ENCODE data around the gene MDM2. TPM values are rescaled to one million over a fixed set of nuclear protein-coding genes. Genes with fewer than 3 reads are reported as not detected.

Gene MDM2
- total RNA-seq, 1 experiment from 2014 or later = 159 TPM

DNA sequence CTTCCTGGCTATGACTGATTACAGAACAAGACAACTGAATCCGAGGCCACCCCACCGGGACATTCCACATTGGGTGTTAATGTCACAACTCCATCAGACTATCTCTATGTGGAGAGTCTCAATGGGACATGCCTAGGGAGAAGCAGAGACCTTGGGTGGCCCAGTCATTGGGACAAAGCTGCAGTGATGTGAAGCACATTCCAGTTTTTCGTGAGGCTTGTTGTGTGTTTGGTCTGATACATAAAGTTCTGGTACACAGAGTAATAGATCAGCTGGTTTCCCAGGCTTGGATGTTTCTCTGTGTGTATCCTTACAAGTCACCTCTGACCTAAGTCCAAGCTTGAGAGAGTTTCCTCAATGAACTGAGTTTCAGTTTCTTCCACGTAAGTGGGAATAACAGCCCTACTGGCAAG lies 82.7 kb downstream of the MDM2 start:
- H3K27ac Mint-ChIP-seq = no peak overlapping the region
- no peak overlapping the region for H3K9ac ChIP-seq (ENCODE audit: extremely low read depth, insufficient read length, low read length)
- H4K91ac ChIP-seq (ENCODE audit: insufficient read length, low read depth, low read length) = no peak overlapping the region
- no CpG with 5 or more reads among the region's 4 CpGs for WGBS (ENCODE audit: extremely low coverage, insufficient read length, low lambda C conversion rate)
- no peak overlapping the region for H2AFZ ChIP-seq (ENCODE audit: low read length)
- H2BK120ac ChIP-seq (ENCODE audit: low read depth, low read length, poor library complexity, severe bottlenecking) = no peak overlapping the region
- no peak overlapping the region for H3K4me2 ChIP-seq (ENCODE audit: insufficient read depth, insufficient read length, low read length)
- no peak overlapping the region for H3T11ph ChIP-seq (ENCODE audit: low read length)
- no peaks in the 10 kb centered on the region for H3K9me3 ChIP-seq (ENCODE audit: control insufficient read depth, low read depth, low read length)
- no peak overlapping the region for H2BK12ac ChIP-seq (ENCODE audit: insufficient read length, low read depth, low read length)
- H3K23ac ChIP-seq (ENCODE audit: insufficient read length, low read depth, low read length) = no peak overlapping the region
- H2BK20ac ChIP-seq (ENCODE audit: low read depth, low read length, poor library complexity, severe bottlenecking) = no peak overlapping the region
- H4K5ac ChIP-seq (ENCODE audit: insufficient read length, low read depth, low read length) = no peak overlapping the region
- TF ChIP-seq, protein P1, sequence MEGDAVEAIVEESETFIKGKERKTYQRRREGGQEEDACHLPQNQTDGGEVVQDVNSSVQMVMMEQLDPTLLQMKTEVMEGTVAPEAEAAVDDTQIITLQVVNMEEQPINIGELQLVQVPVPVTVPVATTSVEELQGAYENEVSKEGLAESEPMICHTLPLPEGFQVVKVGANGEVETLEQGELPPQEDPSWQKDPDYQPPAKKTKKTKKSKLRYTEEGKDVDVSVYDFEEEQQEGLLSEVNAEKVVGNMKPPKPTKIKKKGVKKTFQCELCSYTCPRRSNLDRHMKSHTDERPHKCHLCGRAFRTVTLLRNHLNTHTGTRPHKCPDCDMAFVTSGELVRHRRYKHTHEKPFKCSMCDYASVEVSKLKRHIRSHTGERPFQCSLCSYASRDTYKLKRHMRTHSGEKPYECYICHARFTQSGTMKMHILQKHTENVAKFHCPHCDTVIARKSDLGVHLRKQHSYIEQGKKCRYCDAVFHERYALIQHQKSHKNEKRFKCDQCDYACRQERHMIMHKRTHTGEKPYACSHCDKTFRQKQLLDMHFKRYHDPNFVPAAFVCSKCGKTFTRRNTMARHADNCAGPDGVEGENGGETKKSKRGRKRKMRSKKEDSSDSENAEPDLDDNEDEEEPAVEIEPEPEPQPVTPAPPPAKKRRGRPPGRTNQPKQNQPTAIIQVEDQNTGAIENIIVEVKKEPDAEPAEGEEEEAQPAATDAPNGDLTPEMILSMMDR (conservative IDR thresholded peaks at IDR 0.05) = no peak
- H3K9me3 Mint-ChIP-seq = no peaks in the 10 kb centered on the region
- no peak overlapping the region for H4K8ac ChIP-seq (replicated peaks; ENCODE audit: insufficient read length, low read depth, low read length)
- no peak for DNase-seq
- H3K79me1 ChIP-seq (ENCODE audit: insufficient read depth, low read depth, low read length, poor library complexity, severe bottlenecking) = no peaks in the 10 kb centered on the region
- no peaks in the 10 kb centered on the region for H4K20me1 ChIP-seq (ENCODE audit: control insufficient read depth, insufficient read depth, insufficient read length)
- H3K56ac ChIP-seq (ENCODE audit: insufficient read length, low read depth, low read length) = no peak overlapping the region
- no peak overlapping the region for H2BK5ac ChIP-seq (ENCODE audit: insufficient read length, low read length)
- no peak overlapping the region for H2AK5ac ChIP-seq (ENCODE audit: insufficient read length, low read length)
- no peak overlapping the region for H2BK15ac ChIP-seq (ENCODE audit: low read depth, low read length)
- no peaks in the 10 kb centered on the region for H3K27me3 Mint-ChIP-seq (ENCODE audit: low read depth)
- no peaks in the 10 kb centered on the region for H3K36me3 Mint-ChIP-seq (ENCODE audit: insufficient read depth in 1 of 3, low read depth in 3 of 3)
- H3K4ac ChIP-seq (ENCODE audit: low read depth, low read length) = no peak overlapping the region
- H3K14ac ChIP-seq (ENCODE audit: insufficient read depth, low read length) = no peak overlapping the region
- no peaks in the 10 kb centered on the region for H3K4me1 Mint-ChIP-seq
- no peaks in the 10 kb centered on the region for H3K23me2 ChIP-seq (ENCODE audit: insufficient read length, low read depth, low read length, poor library complexity, severe bottlenecking)
- H3K4me3 Mint-ChIP-seq = no peak overlapping the region
- no peaks in the 10 kb centered on the region for H3K27me3 ChIP-seq (ENCODE audit: insufficient read depth, low read length)
- H3K27ac ChIP-seq (ENCODE audit: insufficient read length, low read depth, low read length) = no peak overlapping the region
- no peaks in the 10 kb centered on the region for H3K4me1 ChIP-seq (ENCODE audit: insufficient read depth, low read length)
- no peak overlapping the region for H3K18ac ChIP-seq (ENCODE audit: insufficient read length, low read depth, low read length)
- H3K79me2 ChIP-seq (ENCODE audit: insufficient read depth, low read length) = no peaks in the 10 kb centered on the region
